Calu3 (cell line): ENCODE measurements around the gene PHIP. TPM values are rescaled to one million over a fixed set of nuclear protein-coding genes. Genes with fewer than 3 reads are reported as not detected.

Source experiments
- BruUV-seq: library from RNA; stranded (reverse); fragments of 400-500 nt; replicated peaks from 2 replicates; lab custom pipeline; 2021; lab: Mats Ljungman, UMichigan
- CTCF ChIA-PET: fragments of 300-600 bp; sonication (Branson Sonifier 250); formaldehyde crosslinking; loops from one replicate; lab custom pipeline; 2022; ENCODE audit warnings: antibody characterized with exemption; lab: Charles Lee
- DNase-seq: peaks from one replicate; pipeline ENCODE4 v3.0.0; 2022
- H3K27ac Mint-ChIP-seq: one replicate; pipeline ENCODE4 v1.8.0; 2022; ENCODE audit warnings: mixed read lengths; ENCODE audit not compliant: unreplicated experiment
- H3K27me3 Mint-ChIP-seq: one replicate; pipeline ENCODE4 v1.8.0; 2022; ENCODE audit warnings: mixed read lengths; ENCODE audit not compliant: unreplicated experiment
- H3K36me3 Mint-ChIP-seq: one replicate; pipeline ENCODE4 v1.8.0; 2022; ENCODE audit warnings: mild to moderate bottlenecking, moderate library complexity, mixed read lengths; ENCODE audit not compliant: insufficient read depth, unreplicated experiment
- H3K4me1 Mint-ChIP-seq: one replicate; pipeline ENCODE4 v1.8.0; 2022; ENCODE audit warnings: mild to moderate bottlenecking, low read depth, mixed read lengths; ENCODE audit not compliant: unreplicated experiment
- H3K4me3 Mint-ChIP-seq: one replicate; pipeline ENCODE4 v1.8.0; 2022; ENCODE audit warnings: mild to moderate bottlenecking, low read depth, moderate library complexity, mixed read lengths; ENCODE audit not compliant: unreplicated experiment
- H3K9me3 Mint-ChIP-seq: one replicate; pipeline ENCODE4 v1.8.0; 2022; ENCODE audit warnings: low read depth, mixed read lengths; ENCODE audit not compliant: unreplicated experiment
- CTCF ChIP-seq: fragments of 200-600 bp; IDR thresholded peaks from one replicate; pipeline ENCODE4 v1.8.0; 2022; ENCODE audit warnings: antibody characterized with exemption; ENCODE audit not compliant: unreplicated experiment
- intact Hi-C: fragments of 100-400 bp; cut with micrococcal nuclease; formaldehyde crosslinking; loops from one replicate; pipeline ENCODE4 v1.10.0; 2022; ENCODE audit not compliant: unreplicated experiment
- total RNA-seq: library from RNA; stranded (reverse); gene quantifications from 2 replicates; pipeline ENCODE4 v1.2.3, GENCODE V29; 2022

PHIP gene
- total RNA-seq, 1 experiment from 2014 or later = 50.8 TPM

- DNase-seq = no peak
- Mint-ChIP-seq H3K27me3 (no peaks in the 10 kb centered on the region), H3K4me3 (peak overlapping the region; percentile 92), H3K36me3 (peaks cover 55% of the 10 kb centered on the region), H3K4me1 (no peaks in the 10 kb centered on the region), H3K9me3 (no peaks in the 10 kb centered on the region), H3K27ac (peak overlapping the region; percentile 80)
- intact Hi-C loops = loop anchor here (2.0 to 10.0 kb wide), 3 partner anchors 225 to 599 kb away; no protein-coding TSS in a partner anchor
- BruUV-seq = no TSS peak
- CTCF ChIA-PET = interaction anchor here (0.7 to 0.8 kb wide), 2 partner anchors 163 to 355 kb away, joined by 3 read pairs; no protein-coding TSS in a partner anchor
- TF ChIP-seq CTCF = no peak
These were observed 1.9 kb downstream of the PHIP start for GRCh38 chr6:79076160-79076559.

GRCh38 chr6:79073888-79074287 lies 4.2 kb downstream of the PHIP start:
- CTCF ChIA-PET = no interaction called here
- Mint-ChIP-seq H3K4me3 (peak overlapping the region; percentile 92), H3K9me3 (no peaks in the 10 kb centered on the region), H3K4me1 (no peaks in the 10 kb centered on the region), H3K27ac (peak overlapping the region; percentile 80), H3K36me3 (peaks cover 55% of the 10 kb centered on the region), H3K27me3 (no peaks in the 10 kb centered on the region)
- intact Hi-C loops = loop anchor here (2.0 to 10.0 kb wide), 2 partner anchors 393 to 601 kb away; no protein-coding TSS in a partner anchor
- BruUV-seq = no TSS peak
- DNase-seq = no peak
- TF ChIP-seq CTCF = no peak

DNA sequence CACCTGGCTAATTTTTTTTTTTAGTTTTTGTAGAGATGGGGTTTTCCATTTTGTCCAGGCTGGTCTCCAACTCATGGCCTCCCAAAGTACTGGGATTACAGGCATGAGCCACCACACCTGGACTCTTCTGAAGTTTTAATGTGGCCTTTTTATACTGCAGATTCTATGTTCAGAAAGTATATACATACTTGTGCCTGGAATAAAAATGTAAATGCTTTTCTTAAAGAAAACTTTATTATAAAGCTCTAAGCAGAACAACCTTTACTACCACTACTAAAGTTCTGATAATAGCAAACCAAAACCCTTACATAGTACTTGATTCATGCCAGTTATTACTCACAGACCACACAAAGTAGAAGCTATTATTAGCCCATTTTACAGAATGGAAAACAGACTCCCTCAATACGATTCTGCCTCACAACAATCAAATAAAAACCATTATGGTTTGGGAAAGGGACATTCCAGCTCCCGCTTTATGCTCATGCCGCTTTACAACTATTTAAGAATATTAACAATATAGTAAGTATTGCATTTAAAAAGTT lies 5.3 kb downstream of the PHIP start:
- Mint-ChIP-seq H3K9me3 (no peaks in the 10 kb centered on the region), H3K27me3 (no peaks in the 10 kb centered on the region), H3K4me3 (no peak overlapping the region), H3K27ac (no peak overlapping the region), H3K4me1 (no peaks in the 10 kb centered on the region), H3K36me3 (peaks cover 43% of the 10 kb centered on the region)
- no peak for DNase-seq
- no TSS peak for BruUV-seq
- intact Hi-C loops = loop anchor here (10.0 kb wide), 1 partner anchor 602 kb away; no protein-coding TSS in a partner anchor
- CTCF ChIA-PET = interaction anchor here (0.6 kb wide), 1 partner anchor 36 kb away, joined by 4 read pairs; no protein-coding TSS in a partner anchor
- TF ChIP-seq CTCF = no peak

- no peak overlapping the region for H3K4me3 Mint-ChIP-seq
- CTCF ChIA-PET = no interaction called here
These were observed 6.5 kb downstream of the PHIP start for GRCh38 chr6:79071547-79071946.

More at GRCh38 chr6:79071547-79071946, 6.5 kb downstream of the PHIP start:
- Mint-ChIP-seq H3K9me3 (no peaks in the 10 kb centered on the region), H3K27ac (no peak overlapping the region), H3K27me3 (no peaks in the 10 kb centered on the region), H3K4me1 (no peaks in the 10 kb centered on the region), H3K36me3 (peaks cover 31% of the 10 kb centered on the region)
- no TSS peak for BruUV-seq
- no peak for DNase-seq
- TF ChIP-seq CTCF = no peak
- intact Hi-C loops = loop anchor here (10.0 kb wide), 1 partner anchor 603 kb away; no protein-coding TSS in a partner anchor
